ENCODE data around the gene HLA-DMA.

Gene HLA-DMA

DNA sequence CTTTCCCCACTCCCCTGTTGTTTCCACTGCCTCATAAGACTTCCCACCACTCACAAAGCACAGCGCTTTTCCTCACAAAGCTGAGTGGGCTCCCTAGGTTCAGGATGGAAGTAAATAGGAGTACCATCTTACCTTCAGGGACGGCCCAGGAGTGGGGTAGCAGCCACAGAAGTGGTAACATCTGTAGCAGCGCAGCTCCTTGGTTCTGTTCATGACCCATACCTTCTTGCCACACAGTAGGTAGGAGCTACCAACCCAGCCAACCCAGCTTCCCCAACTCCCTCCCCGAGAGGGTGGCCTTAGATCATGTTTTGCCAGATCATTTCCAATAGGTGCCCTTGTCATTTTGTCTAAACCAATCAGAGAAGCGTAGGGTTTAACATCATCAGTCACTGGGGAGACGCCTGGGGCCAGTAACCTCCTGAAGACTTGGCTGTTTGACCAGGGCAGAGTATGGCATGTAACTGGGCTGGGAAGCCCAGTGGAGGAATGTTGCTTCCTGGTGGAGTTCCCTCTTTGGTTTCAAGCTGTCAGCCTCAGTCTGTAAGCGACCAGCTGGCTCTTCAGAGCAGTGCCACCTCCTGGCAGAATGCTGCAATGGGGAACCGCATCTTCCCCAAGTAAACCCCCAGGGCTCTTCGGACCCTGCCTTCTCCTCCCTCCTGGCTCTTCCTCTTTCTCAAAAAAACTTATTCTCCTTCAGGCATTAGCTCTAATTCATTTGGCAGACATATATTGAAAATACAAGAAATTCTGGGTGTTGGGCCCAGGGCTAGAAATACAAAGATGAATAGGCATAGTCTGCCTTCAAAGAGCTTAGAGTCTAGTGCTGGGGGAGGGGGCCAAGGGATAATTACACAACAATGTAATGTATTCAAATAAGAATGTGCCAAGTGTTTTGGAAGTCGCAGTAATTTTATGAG, at the start of gene HLA-DMA:
Gene HLA-DMA (minus strand): TSS at position 281 of the 923 bp plus-strand sequence. CDS start 61 bp downstream, at position 220.
- peak in 2 of 3 experiments; percentile 19 to 48 for DNase-seq

- DNase-seq: no peak
Measured at GRCh38 chr6:33001685-33002084, 48.8 kb upstream of the HLA-DMA start.

DNA sequence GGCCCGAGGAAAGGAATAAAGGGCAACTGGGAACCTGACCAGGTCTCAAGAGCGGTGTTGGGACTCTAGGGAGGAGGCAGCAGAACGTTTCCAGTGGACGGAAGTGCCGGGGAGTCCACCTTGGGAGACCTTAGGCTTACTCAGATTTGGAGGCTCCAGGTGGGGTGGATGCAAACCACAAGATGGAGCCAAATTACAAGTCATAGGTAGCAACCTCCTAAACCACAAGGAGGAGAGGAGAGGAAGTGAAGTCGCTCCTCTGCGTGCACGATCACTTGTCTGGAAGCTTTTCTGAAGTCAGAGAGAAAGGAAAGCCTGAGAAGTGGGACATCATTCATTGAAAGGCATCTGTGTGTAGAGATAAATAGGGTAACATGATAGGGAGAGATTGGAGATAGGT, 47.2 kb upstream of the HLA-DMA start:
- peak in 1 of 3 experiments; percentile 32 for DNase-seq

GRCh38 chr6:32995448-32995847, 42.6 kb upstream of the HLA-DMA start:
- no peak for DNase-seq

DNA sequence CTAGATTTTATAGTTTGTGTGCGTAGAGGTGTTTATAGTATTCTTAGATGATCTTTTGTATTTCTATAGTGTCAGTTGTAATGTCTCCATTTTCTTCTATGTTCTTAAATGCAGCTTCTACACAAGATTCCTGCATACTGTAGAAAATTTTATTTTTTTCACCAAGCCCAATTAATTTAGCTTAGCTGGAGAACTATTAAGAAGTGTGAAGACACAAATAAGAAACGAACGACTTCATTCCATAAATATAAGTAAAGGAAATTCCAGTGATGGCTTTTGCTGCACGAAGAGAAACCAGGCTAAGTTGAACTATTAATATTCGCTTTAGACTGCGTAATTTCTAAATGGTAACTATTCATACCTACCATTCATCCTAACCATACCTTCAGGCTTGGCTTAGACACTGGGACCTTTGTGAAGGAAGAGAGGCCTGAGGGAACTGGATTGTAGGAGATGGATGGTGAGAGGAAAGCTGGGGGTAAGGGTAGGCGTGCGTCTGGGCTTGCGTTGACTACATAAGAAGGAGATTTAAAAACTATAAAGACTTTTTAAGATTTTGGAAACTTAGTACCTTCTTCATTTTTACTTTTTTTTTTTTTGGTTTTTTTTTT, 40.6 kb upstream of the HLA-DMA start:
- no peak for DNase-seq

GRCh38 chr6:32991972-32992371, 39.1 kb upstream of the HLA-DMA start:
- no peak for DNase-seq

GRCh38 chr6:32989368-32989767, 36.5 kb upstream of the HLA-DMA start:
- no peak for DNase-seq

DNA sequence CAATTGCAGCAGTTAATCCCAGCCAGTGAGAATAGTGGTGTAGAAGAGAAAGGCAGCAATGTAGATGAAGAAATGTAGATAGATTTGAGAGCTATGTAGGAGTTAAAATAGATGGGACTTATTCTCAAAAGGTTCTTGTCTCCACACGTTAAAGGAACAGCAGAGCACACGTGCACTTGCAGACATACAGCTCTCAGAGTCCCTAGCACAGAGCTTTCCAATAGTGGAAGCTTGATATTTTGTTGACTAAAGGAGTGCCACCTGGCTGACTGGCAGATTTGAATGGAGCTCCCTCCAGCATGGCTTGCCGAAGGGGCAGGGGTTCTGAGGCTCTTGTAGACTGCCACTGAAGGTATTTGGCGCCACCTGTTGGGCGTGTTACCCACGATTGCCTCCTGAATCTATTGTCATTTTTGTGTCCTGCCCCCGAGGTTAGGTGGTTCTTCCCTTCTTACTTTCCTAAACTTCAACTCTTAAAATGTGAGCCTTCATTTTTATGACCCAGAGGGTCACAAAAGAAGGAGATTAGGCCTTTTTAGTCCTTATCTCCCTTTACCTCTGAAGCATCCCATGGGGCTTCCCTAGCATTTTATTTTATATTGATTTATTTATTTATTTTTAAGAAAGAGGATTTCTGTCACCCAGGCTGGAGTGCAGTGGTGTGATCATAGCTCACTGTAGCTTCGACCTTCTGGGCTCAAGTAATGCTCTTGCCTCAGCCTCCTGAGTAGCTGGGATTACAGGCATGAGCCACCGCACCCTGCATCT, 31.9 kb upstream of the HLA-DMA start:
- peak; percentile 82 to 94 (median 92) for DNase-seq

DNA sequence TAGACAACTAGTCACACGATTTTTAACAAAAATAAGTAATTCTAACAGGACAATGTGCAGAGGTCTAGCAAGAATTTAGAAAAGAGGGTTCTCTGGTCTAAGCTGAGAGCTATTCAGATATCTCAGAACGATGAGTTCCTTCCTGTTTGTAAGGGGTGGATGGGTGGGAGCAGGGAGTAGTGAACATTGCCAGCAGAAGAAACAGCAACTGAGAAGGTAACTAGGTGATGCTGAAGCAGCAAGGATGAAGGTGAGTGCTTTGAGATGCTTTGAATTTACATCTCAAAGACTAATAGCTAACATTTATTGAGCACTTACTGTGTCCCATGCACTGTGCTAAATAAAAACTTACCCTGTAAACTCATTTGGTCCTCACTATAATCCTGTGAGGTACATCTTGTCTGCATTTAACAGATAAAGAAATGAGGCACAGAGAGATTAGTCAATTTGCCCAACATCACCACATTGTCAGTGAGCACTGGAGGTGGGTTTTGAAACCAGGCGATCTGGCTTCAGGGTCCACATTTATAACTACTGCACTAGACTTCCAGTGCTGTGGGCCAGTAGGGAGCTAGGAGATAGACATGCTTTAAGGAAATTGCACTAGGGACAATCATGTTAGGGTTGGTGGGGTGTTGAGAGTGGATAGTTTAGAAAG, 31.2 kb upstream of the HLA-DMA start:
- no peak for DNase-seq

DNA sequence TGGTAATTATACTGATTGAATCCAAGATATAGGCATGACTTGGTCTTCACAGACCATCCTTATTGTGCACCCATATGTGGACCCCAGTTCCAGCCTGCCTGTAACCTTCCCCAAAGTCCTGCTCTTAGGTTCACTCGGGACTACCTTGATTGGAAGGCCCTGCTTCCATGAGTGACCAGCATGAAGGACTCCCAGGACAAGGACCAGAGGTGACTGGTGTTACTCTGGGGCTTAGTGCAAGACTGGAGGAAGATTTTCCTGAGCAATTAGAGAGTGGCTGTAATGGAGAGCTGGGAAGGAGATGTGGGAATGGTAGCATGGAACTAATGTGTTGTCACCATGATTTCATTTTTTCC, 30.6 kb upstream of the HLA-DMA start:
- no peak for DNase-seq

DNA sequence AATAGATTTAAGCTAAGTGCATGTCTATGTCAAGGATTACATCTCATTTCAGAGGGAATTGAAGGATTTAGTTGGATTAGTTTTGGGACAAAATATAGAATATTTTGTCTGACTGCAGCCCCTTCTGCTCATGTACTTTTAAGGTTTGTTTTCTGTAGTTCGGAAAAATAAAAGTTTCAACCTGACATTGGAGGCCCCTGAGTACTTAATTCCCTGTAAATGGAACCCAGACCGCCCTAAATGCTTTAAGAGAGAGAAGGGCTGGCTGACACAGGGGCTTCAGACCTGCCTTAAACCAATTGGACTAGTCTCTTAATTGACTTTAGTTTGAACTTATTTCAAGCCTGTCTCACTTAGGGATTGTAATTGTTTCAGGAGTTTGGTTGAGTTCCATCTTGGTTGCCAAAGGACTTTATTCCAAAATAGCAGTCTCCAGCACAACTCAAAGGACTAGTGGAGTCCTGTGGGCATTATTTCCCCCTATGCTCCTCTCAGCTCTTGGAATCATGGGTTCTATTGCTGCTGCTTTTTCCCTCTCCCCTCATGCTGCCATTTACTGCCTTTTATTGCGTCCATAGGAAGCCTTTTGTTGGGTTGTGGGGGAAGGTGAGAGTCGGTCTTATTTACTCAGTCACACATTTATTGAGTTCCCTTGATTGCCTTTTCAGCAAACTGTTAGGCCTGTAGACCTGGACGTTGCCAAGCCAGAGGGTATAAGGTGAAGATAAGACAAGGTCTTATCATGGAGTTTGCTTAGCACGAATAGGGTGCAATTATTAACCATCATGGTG, 30.0 kb upstream of the HLA-DMA start:
- peak in 2 of 3 experiments; percentile 19 to 54 for DNase-seq

DNA sequence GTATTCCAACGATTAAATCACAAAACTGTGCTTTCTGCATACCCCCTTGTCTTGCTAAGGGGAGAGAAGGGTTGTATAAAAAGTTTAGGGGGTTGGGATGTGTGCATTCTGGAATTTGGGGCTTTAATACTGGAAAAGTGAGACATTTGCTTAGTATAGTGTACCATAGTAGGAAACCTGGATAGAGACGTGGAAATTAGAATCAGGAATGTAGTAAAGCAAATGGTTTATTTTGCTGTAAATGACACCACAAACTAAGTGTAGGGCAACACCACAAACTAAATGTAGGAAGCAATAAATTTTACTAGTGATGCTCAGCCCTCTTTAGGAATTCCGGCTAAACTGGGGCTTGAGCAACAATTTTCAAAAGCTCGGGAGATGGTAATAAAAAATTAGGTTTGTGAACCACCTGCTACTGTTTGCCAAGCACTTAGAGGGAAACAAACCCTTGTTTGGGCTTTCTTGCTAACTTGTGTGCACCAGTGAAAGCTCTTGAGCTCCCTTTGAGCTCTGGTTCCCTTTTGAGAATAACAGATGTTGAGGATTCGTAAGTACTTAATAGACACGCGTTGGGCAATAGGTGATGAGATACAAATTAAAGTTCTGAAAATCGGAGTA, 29.3 kb upstream of the HLA-DMA start:
- DNase-seq: peak; percentile 41 to 81 (median 73)

DNA sequence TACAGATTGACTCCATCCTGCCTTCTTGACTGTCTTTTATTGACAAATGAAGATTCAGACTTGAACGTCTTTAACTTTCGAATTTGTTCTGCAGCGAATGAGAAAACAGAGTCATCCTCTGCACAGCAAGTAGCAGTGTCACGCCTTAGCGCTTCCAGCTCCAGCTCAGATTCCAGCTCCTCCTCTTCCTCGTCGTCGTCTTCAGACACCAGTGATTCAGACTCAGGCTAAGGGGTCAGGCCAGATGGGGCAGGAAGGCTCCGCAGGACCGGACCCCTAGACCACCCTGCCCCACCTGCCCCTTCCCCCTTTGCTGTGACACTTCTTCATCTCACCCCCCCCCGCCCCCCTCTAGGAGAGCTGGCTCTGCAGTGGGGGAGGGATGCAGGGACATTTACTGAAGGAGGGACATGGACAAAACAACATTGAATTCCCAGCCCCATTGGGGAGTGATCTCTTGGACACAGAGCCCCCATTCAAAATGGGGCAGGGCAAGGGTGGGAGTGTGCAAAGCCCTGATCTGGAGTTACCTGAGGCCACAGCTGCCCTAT, 27.7 kb upstream of the HLA-DMA start:
- DNase-seq: no peak

DNA sequence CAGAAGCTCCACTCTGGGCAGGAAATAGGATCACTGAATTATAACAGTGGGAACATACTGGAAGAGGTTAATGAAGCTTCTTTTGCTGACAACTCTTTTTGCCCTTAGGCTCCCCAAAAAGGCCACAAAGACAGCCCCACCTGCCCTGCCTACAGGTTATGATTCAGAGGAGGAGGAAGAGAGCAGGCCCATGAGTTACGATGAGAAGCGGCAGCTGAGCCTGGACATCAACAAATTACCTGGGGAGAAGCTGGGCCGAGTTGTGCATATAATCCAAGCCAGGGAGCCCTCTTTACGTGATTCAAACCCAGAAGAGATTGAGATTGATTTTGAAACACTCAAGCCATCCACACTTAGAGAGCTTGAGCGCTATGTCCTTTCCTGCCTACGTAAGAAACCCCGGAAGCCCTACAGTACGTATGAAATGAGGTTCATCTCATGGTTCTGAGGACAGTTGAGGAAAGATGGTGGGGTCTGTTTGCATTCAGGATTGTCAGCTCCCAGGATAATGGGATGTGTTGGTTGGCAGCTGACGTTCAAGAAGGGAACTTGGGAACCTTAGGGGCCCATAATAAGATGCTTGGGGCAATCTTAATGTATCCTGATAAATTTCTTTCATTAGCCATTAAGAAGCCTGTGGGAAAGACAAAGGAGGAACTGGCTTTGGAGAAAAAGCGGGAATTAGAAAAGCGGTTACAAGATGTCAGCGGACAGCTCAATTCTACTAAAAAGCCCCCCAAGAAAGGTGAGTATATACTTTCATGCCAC, 27.0 kb upstream of the HLA-DMA start:
- no peak for DNase-seq

DNA sequence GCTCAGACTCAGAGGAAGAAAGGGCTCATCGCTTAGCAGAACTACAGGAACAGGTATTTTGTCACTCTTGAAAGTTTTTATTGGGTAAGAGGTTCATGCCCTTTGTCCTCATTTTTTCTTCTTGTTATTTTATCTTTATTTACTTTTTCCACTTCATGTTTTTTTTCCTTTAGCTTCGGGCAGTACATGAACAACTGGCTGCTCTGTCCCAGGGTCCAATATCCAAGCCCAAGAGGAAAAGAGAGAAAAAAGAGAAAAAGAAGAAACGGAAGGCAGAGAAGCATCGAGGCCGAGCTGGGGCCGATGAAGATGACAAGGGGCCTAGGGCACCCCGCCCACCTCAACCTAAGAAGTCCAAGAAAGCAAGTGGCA, 25.0 kb upstream of the HLA-DMA start:
- DNase-seq: no peak

GRCh38 chr6:32977272-32977952, 24.5 kb upstream of the HLA-DMA start:
- DNase-seq: no peak

- no peak for DNase-seq
Measured at GRCh38 chr6:32976334-32977069, 23.6 kb upstream of the HLA-DMA start.

DNA sequence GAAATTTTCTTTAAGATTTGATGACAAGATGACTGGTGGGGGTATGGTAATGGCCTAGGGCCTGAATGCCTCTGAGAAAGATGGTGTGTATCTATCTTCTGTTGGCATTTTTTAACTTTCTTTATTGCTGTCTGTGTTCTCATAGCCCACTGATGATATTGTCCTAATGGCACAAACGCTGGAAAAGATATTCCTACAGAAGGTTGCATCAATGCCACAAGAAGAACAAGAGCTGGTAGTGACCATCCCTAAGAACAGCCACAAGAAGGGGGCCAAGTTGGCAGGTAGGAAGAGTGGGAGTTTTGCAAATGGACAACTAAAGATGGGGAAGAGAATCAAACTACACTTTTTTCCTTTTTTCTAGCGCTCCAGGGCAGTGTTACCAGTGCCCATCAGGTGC, 23.0 kb upstream of the HLA-DMA start:
- no peak for DNase-seq

Data from NCI-H1417 (cell line).